ENCODE results near the gene DYNC2I2.
"Not testable (repeated sequence)": the region's sequence is repeated elsewhere in the genome, so short reads cannot be mapped to it uniquely, and the experiment has no call there.

The DYNC2I2 gene

DNA sequence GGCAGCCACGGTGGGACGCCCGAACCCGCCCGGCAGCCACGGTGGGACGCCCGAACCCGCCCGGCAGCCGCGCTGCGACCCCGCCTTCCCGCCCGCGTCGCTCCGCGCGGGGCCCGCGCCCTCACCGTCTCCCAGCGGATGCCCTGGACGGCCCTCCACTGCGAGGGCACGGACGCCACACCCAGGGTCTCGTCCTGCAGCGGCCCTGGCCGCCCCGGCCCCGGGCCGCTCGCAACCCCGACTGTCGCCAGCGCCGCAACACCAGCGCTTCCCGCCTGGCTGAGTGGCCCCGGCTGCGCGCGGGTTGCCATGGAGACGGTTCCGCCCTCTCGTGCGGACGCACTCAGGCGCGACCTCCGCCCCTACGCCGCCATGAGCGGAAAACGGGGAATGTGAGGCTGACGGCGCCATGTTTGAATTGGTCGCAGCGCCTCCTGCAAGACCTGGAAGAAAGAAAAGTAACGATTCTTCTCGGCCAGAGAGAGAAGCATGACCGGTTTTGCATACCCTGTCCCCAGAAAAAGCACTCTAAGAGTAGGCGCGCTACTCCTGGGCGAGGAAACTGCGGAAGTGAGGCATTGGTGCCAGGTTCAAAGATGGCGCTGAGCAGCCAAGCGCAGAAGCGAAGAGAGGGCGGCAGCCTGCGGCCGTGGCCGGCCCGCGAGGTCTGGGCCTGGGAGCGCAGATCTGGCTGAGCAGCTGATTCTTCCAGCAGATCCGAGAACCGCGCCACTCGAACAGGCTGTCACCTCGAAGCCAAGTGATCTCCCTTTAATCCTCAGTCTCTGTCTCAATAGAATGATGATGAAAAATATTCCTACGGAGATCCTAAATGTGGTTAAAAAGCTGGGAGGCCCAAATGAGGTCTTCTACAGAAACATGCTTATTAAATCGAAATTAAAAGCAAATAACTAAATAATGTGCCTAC lies at the start of gene DYNC2I2:
DYNC2I2 (minus strand) TSS at position 432 of the 928 bp plus-strand sequence; CDS start at position 311, 121 bp downstream.
- peak; percentile 93 for DNase-seq (ENCODE audit: low read depth)

DNA sequence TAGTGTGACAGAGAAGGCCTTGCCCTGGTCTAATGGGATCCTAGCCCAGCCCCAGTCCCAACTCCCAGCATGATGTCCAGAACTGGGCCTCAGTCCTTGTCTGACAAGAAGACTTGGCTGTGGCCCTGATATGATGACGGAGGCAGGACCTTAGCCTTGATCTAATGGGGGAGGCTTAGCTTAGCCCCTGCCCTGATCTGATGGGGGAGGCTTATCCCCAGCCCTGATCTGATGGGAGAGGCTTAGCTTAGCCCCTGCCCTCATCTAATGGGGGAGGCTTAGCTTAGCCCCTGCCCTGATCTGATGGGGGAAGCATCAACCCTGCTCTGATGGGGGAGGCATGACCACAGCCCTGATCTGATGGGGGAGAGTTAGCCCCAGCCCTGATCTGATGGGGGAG lies 49.4 kb upstream of the DYNC2I2 start:
- no peak for DNase-seq (ENCODE audit: low read depth)

DNA sequence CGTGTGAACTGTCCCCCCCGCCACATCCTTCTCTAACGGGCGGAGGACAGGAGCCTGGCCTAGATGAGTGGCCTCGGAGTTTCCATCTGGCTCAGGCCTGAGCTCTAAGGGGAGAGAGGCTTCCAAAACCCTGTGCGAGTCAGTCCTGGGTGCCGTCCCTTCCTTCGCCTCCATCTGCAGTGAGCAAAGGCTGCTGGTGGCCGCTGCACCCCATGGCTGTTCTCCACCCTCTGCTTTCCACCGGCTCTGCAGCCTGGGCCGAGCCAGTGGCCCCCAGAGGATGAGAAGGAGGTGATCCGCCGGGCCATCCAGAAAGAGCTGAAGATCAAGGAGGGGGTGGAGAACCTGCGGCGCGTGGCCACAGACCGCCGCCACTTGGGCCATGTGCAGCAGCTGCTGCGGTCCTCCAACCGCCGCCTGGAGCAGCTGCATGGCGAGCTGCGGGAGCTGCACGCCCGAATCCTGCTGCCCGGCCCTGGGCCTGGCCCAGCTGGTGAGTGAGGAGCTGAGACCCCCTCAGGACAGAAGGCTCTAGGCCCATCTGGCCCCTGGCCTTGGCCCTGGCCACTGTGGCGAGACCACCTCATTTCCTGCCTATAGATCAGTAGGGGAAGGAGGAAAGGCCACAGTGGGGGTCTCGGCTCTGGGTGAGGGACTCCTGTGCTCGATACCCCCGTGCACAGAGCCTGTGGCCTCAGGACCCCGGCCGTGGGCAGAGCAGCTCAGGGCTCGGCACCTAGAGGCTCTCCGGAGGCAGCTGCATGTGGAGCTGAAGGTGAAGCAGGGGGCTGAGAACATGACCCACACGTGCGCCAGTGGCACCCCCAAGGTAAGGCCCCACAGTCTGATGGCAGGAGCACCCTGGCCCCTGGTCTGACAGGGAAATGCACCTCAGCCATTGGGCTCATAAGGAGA lies 48.7 kb upstream of the DYNC2I2 start:
- DNase-seq (ENCODE audit: low read depth) = no peak

DNA sequence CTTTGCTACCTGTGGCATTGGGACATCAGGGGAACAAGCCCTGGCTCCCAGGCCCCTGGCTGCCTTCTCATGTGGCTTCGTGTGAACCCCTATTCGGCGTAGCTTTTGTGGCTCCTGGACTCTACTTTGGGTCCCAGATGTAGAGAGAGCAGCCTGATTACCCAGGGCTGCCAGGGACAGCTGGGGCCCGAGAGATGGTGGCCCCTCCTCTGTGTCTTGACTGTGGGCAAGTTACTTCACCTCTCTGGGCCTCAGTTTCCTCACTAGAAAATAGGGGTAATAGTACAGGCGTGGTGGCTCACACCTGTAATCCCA lies 47.7 kb upstream of the DYNC2I2 start:
- no peak for DNase-seq (ENCODE audit: low read depth)

DNA sequence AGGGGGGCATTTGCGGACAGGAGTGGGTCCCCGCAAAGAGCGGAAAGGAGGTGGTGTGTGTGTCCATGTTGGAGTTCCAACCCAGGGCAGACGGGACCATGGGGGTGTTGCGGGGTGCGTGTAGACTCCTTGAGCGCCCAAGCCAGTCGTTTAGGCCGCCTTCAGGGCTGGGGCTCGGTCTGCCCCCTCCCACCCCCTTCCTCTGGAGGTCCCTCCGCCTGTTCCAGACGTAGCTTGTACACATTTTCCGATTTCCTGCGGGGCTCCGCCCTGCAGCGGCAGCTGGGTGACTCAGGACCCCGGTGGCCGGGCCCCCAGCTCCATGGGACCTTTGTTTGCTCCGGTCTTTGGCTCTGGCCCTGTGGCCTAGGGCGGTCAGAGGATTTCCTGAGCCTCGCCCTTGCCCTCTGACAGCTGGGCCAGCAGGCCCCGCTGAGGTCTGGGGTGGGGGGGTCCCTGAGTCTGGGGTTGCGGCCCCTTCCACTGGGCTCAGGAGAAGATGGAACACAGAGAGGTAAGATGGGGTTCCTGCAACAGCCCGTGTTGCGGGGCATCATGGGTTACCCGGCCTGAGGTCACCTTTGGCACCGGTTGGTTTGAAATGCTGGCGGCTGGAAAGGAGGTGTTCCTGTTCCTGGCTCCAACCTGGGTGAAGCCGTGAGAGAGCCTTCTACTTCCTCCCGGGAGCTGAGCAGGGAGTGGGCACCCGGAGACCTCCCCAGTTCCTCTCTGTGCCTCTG lies 47.1 kb upstream of the DYNC2I2 start:
- DNase-seq (ENCODE audit: low read depth) = no peak

DNA sequence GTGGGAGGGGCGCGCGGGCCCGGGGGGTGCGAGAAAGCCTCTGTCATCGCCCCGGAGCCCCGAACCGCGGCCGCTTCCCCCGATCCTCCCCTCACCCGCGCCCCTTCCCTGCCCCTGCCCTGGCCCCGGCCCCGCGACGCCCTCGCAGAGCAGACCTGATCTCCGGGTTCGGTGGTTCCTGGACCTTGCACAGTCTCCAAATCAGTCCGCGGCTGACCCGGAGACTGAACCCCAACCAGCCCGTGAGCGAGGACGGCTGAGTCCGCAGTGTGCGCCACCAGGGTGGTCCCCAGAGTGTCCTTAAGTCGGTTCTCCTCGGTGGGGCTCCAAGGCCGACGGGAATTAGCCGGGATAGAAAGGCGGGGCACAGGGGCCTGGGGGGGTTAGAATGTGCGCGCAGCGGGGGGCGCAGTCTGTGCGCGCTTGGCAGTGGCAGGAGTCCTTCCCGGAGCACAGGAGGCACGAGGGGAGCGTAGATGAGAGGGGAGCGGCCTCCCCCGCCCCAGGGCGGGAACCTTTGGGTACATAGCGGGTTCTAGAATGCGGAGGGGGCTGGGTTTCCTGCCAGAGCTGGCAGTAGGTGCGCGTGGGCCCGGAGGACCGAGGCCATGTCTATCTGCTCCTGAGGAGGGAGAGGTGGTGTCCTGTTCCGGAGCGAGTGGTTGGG lies 46.4 kb upstream of the DYNC2I2 start:
- DNase-seq (ENCODE audit: low read depth) = no peak

DNA sequence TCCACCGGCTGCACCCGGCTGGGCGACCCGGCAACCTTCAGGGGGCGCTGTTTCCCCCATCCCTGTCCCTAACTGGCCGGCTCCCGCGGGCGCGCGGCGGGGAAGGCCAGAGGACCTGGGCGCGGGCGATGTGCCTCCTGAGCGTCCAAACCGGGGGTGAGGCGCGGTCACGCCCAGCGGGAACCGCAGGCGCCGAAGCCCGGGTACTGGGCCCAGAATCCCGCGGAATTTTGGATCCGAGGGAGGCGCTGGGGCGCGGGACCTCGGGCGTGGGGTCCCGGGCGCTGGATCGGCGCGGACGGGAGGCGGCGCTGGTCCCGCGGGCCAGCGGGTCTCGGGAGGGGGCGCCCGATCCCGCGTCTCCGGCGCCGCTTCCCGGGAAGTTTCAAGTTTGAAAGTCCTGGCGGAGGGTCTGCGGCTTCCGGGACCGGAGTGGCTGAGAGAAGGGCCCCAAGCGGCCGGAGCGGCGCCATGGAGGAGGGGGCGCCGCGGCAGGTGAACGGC lies 45.9 kb upstream of the DYNC2I2 start, which contains the start of gene PKN3:
PKN3 (plus strand) TSS at position 59 of the 504 bp plus-strand sequence; CDS start at position 472, 413 bp downstream.
- DNase-seq (ENCODE audit: low read depth) = peak; percentile 79

DNA sequence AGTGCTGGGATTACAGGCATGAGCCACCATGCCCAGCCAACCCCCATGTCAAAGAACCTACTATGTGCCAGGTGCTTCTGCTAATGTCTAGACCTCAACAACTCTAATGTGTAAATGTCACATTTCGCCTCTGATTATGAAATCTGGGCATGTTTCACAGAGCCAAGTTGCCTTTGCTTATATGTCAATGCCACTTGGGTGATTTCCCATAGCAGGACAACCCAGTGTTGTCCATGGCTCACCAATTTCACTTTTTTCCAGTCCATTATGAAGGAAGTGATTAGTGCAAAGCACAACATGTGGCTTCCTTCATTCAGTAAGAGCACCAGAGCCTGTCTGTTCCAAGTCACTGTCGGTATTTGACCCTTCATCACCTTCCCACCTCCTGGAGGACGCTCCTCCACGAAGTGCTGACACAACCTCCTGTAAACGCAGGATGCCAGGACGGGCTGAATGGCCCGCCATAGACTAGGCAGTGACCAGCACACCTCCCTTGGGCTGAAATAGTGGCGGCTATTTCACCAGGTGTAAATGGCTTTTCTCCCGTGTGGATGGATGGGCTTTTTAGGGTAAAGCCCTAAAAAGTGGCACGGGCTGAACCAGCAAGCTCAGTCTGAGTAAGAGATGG lies 44.7 kb upstream of the DYNC2I2 start:
- no peak for DNase-seq (ENCODE audit: low read depth)

DNA sequence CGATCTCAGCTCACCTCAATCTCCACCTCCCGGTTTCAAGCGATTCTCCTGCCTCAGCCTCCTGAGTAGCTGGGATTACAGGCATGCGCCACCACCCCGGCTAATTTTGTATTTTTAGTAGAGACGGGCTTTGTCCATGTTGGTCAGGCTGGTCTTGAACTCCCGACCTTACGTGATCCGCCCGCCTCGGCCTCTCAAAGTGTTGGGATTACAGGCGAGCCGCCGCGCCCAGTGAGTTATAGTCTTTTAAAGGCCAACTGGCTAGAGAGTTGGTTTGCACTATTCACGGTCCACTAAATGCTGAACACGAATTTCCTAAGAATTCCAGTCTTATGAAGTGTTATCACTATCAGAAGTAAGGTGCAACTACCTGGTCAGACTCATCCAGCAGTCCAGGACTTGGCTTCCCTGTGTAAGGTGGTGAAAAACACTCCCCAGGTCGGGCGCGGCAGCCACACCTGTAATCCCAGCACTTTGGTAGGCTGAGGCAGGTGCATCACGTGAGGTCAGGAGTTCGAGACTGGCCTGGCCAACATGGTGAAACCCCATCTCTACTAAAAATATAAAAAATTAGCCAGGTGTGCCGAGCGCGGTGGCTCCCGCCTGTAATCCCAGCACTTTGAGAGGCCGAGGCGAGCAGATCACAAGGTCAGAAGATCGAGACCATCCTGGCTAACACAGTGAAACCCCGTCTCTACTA lies 42.6 kb upstream of the DYNC2I2 start:
- not testable (repeated sequence) for DNase-seq (ENCODE audit: low read depth)

DNA sequence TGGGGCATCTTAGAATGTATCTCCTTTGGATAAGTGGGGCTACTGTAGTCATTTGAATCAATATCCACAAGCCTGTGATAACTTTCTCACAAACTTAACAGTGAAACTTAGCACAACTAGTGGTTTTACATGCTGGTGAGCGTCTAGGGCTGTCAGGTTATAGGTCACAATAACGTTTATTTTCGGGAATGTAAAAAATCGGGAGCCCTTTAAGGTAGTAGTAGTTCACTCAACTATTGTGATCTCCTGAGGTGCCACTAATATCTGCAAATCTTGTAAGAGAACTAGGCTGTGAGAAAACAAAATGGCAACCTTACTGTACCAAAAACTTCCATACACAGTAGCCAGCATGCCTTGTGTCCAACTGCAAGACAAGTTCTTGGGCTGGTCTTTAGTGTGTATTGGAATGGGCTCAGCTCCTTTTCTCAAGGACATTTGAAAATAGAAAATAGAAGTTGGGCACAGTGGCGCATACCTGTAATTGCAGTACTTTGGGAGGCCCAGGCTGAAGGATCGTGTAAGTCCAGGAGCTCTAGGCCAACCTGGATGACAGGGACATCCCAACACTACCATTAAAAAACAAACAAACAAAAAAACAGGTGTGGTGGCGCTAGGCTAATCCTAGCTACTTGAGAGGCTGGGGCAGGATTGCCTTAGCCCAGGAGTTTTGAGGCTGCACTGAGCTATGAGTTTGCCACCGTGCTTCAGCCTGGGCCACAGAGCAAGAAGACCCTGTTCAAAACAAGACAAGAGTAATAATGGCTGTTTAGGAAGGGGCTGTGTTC lies 40.5 kb upstream of the DYNC2I2 start:
- no peak for DNase-seq (ENCODE audit: low read depth)

DNA sequence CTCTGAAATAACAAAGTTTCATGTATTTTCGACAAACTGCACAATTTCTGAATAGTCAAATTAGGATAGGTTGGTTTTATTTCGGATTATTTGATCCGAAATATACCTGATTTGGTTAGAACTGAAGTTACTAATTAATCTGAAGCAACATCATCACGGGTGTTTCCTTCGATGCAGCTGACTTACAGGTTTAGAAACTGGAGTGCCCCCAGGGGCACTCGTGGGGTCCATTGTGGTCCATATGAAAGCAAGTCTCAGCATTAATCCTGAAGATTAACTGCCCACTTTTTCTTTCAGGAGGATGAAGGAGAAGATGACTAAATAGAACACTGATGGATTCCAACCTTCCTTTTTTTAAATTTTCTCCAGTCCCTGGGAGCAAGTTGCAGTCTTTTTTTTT lies 37.7 kb upstream of the DYNC2I2 start:
- no peak for DNase-seq (ENCODE audit: low read depth)

DNA sequence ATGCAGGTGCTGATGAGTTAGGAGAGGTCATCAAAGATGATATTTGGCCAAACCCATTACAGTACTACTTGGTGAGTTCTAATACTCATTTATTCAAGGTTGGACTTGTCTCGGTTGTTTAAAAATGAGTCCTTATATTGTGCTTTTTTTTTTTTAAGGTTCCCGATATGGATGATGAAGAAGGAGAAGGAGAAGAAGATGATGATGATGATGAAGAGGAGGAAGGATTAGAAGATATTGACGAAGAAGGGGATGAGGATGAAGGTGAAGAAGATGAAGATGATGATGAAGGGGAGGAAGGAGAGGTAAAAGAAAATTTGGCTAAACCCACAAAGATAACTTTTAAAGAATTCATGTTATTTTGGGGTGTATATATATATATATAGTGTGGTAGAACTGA lies 37.1 kb upstream of the DYNC2I2 start:
- not testable (repeated sequence) for DNase-seq (ENCODE audit: low read depth)

DNA sequence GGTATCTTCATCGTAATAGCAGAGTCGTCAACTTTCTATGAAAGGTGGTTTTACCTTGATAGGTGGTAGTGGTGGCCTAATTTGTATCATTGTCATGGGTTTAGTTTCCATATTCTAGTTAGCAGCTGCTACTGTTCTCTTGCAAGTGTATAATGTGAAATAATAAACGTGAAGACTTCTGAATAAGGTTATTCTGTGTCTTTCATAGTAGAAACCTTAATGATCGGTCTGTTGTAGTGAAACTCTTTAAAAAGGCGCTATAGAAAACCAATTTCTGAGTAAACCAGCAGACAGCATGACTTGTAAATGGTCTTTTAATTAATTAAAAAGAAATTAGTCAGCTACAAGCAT lies 34.0 kb upstream of the DYNC2I2 start:
- no peak for DNase-seq (ENCODE audit: low read depth)

DNA sequence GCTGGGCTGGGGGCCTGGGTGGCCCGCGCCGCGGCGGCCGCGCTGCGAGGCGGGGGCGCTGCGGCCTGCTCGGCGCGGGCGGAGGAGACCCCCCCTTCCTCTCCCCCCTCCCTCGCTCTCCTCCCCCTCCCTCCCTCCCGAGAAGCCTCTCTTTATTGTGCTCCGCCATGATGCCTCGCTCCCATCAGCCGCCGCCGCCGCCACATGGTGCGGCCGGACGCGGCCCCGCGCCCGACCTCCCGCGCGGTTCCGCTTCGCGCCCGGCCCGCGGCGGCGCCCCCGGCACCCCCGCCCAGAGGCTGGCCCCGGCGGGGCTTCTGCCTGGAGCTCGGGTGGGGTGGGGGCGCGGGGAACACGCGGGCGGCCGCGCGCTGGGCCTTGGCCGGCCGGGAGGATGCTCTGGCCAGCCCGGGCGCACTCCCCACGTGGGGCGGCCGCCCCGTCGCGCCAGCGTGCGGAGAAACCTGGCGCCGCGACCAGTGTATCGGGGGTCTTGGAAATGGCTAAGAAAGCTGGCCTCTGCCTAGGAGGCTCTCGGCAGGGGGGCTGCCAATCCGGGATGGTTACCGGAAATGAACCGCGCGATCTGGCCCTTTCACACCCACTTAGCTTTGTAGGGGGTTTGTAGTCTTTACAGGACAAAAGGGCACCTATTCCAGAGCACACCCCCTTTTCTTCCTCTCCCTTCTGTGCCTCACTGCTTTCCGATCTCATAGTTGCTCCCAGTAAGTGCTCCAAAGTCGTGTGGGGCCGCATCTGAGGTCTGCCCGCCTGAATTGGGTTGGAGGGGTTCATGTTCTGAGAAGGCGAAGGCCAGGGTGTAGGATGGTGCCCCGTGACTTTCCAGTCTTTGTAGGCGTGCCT lies 33.4 kb upstream of the DYNC2I2 start:
- no peak for DNase-seq (ENCODE audit: low read depth)

DNA sequence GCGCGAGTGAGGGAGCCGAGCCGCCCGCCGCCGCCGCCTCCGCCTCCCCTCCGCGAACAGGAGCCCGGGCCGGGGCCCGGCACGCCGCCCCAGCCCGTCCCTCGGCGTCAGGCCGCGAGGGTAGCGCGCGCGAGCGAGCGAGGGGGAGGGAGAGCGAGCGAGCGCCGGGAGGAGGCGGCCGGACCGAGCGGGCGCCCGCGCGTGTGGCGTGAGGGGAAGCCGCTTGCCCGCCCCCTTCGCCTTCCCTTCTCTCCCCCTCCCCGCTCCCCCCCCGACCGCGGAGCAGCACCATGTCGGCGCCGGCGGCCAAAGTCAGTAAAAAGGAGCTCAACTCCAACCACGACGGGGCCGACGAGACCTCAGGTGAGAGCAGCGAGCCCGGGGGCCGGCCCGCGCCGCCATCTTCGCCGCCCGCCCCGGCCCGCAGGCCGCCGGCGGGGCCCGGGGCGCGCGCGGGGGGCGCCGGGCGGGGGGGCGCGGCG lies 32.7 kb upstream of the DYNC2I2 start:
- DNase-seq (ENCODE audit: low read depth) = no peak

DNA sequence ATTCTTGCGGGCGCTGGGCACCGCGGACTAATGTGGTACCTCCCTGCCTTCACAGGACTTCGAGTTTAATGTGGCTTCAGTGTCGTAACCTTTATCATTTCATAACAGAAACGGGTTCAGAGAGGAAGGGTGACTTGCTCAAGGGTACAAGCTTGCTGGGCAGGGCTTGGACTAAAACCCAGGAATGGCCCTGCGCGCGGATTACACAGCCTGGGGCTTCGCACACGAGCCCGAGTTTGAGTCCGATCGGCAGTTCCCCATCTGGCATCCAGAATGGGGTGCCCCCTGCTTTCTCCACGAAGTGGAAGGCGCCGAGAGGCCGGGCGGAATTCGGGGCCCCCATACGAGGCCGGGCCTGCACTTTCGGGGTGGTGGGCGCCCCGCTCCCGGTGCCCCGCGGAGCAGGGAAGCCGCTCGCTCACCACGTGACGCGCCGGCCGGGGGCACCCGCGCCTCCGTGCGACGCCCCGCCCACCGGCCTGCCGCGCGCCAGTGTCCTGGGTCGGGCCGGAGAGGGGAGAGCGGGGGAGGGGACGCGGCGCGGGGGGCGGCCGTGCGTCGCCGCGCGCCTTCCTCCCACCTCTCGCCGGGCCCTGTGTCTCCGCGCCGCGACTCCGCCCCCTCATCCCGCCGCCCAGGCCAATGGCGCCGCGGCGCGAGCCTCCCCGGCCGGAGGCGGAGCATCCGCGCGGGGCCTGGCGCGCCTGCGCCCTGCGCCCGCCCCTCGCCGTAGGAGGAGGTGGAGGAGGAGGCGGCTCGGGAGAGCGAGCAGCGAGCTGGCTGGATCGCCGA lies 32.0 kb upstream of the DYNC2I2 start, which contains the start of gene SET:
SET (plus strand) TSS at position 722 of the 792 bp plus-strand sequence. CDS start 361 bp downstream, outside the sequence.
- DNase-seq (ENCODE audit: low read depth) = peak; percentile 86

DNA sequence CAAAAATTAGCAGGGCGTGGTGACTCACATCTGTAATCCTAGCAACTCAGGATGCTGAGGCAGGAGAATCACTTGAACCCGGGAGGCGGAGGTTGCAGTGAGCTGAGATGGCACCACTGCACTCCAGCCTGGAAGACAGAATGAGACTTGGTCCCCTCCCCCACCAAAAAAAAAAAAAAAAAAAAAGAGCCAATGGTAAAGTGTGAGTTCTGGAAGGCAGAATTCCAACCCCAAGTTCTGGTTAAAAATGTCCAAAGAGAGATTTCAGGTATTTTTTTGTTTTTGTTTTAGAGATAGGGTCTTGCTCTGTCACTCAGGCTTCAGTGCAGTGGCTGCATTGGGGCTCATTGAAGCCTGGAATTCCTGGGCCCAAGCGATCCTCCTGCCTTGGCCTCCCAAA lies 30.8 kb upstream of the DYNC2I2 start:
- DNase-seq (ENCODE audit: low read depth) = no peak

All from activated gamma-delta T cell treated with anti-CD3 and anti-CD28 coated beads, Interleukin-2, amount 50 U/mL, for 16 hours (primary cell).